WERI-Rb-1 (cell line): ENCODE measurements around the gene APPL2.
"Not testable (repeated sequence)": the region's sequence is repeated elsewhere in the genome, so short reads cannot be mapped to it uniquely, and the experiment has no call there.

Experiments used
- DNase-seq: peaks from one replicate; pipeline ENCODE4 v3.0.0-alpha.2; 2020
- H3K27ac ChIP-seq: fragments of 250-450 bp; sonication (Bioruptor Pico); 2 replicates; pipeline ENCODE4 v1.5.1; 2020; ENCODE audit warnings: mild to moderate bottlenecking, moderate library complexity
- H3K27me3 ChIP-seq: fragments of 250-450 bp; sonication (Bioruptor Pico); 2 replicates; pipeline ENCODE4 v1.5.1; 2021; ENCODE audit warnings: mild to moderate bottlenecking, low read depth, moderate library complexity; ENCODE audit not compliant: insufficient read depth, severe bottlenecking
- H3K36me3 ChIP-seq: fragments of 250-450 bp; sonication (Bioruptor Pico); 2 replicates; pipeline ENCODE4 v1.5.1; 2020; ENCODE audit warnings: mild to moderate bottlenecking, moderate library complexity
- H3K4me3 ChIP-seq: 2 replicates; pipeline ENCODE4 v1.5.1; 2011; ENCODE audit warnings: low read depth, mild to moderate bottlenecking, control low read depth, low read length
- H3K9me3 ChIP-seq: fragments of 250-450 bp; sonication (Bioruptor Pico); 2 replicates; pipeline ENCODE4 v1.5.1; 2021; ENCODE audit warnings: mild to moderate bottlenecking, moderate library complexity; ENCODE audit not compliant: severe bottlenecking
- CTCF ChIP-seq: IDR thresholded peaks from 2 replicates; pipeline ENCODE4 v1.5.1; 2011; ENCODE audit warnings: low read depth, mild to moderate bottlenecking, control low read depth, inconsistent platforms, low read length

APPL2 gene

DNA sequence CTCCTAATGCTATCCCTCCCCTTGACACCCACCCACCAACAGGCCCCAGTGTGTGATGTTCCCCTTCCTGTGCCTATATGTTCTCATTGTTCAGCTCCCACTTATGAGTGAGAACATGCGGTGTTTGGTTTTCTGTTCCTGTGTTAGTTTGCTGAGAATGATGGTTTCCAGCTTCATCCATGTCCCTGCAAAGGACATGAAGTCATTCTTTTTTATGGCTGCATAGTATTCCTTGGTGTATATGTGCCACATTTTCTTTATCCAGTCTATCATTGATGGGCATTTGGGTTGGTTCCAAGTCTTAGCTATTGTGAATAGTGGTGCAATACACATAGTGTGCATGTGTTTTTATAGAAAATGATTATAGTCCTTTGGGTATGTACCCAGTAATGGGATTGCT is 56.9 kb downstream of the APPL2 start:
- H3K27me3 ChIP-seq, H3K4me3 ChIP-seq, H3K9me3 ChIP-seq, H3K27ac ChIP-seq, DNase-seq: not testable (repeated sequence)
- H3K36me3 ChIP-seq, result peaks cover 11% of the 10 kb centered on the region

DNA sequence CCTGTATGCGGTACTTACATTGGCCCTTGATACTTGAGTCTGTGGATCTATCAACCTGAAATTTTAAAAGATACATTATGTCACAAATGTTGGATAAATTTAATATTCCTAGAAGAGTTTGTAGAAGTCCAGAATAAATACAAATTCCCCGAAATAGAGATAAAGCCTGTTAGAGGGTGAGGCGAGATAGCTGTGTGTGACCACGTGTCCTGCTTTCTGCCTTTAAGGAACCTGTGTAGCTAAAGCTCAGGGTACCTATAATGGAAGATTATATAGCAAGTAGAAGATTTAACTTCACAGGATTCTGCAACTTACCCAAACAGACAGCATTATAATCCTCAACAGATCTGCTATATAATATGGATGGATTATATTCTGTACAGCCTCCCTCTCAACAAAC is 58.8 kb downstream of the APPL2 start:
- H3K4me3 ChIP-seq, result no peak overlapping the region

GRCh38 chr12:105175397-105175990 is 60.5 kb downstream of the APPL2 start:
- no peak for DNase-seq
- no peak overlapping the region for H3K4me3 ChIP-seq
- TF ChIP-seq CTCF, result no peak
- no peak overlapping the region for H3K27ac ChIP-seq
- no peaks in the 10 kb centered on the region for H3K9me3 ChIP-seq
- no peaks in the 10 kb centered on the region for H3K27me3 ChIP-seq
- peaks cover 11% of the 10 kb centered on the region for H3K36me3 ChIP-seq

More for the DNA sequence above, 58.8 kb downstream of the APPL2 start:
- H3K9me3 ChIP-seq, result peaks cover 2% of the 10 kb centered on the region
- no peak overlapping the region for H3K27ac ChIP-seq
- peaks cover 11% of the 10 kb centered on the region for H3K36me3 ChIP-seq
- DNase-seq, result no peak
- no peaks in the 10 kb centered on the region for H3K27me3 ChIP-seq
- no peak for TF ChIP-seq CTCF

- Histone ChIP-seq H3K4me3 (no peak overlapping the region), H3K9me3 (no peaks in the 10 kb centered on the region), H3K36me3 (peaks cover 11% of the 10 kb centered on the region), H3K27ac (no peak overlapping the region), H3K27me3 (no peaks in the 10 kb centered on the region)
- no peak for DNase-seq
- no peak for TF ChIP-seq CTCF
Measured at GRCh38 chr12:105171691-105172436, 64.1 kb downstream of the APPL2 start.

DNA sequence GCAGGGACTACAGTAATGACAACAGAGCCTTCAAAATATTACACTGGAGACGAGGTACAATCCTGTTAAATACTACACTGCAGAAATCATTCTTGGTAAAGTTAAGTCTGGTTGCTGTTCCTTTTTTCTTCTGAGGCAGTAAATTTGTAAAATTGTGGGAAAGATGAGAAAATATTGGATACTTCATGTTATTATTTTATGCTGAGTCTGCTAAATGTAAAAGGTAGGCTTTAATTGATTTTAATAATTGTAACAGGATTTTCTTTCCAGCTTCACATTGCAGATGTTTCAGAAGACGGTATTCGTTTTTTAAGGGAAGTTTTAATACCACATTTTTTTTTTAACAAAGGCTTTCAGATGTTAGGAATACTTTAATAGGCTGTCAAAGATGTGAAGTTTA is 65.8 kb downstream of the APPL2 start:
- Histone ChIP-seq H3K36me3 (peaks cover under 1% of the 10 kb centered on the region; the same call in 1 of the 2 replicates), H3K27ac (no peak overlapping the region), H3K4me3 (no peak overlapping the region), H3K27me3 (no peaks in the 10 kb centered on the region), H3K9me3 (no peaks in the 10 kb centered on the region)
- no peak for DNase-seq
- TF ChIP-seq CTCF, result no peak

GRCh38 chr12:105168006-105168405 is 68.0 kb downstream of the APPL2 start:
- Histone ChIP-seq H3K9me3 (no peaks in the 10 kb centered on the region), H3K27me3 (no peaks in the 10 kb centered on the region), H3K36me3 (peaks cover 3% of the 10 kb centered on the region; the same call in 1 of the 2 replicates), H3K4me3 (no peak overlapping the region), H3K27ac (no peak overlapping the region)
- TF ChIP-seq CTCF, result no peak
- DNase-seq, result no peak
